ENCODE results near the gene FBXL17. TPM values are rescaled to one million over a fixed set of nuclear protein-coding genes. Genes with fewer than 3 reads are reported as not detected.

Gene FBXL17
- total RNA-seq, 1 donor from 2014 or later, result 11.6 TPM

- H3K4me3 ChIP-seq (ENCODE audit: low read depth, low read length), result no peak overlapping the region
- TF ChIP-seq, protein P1, sequence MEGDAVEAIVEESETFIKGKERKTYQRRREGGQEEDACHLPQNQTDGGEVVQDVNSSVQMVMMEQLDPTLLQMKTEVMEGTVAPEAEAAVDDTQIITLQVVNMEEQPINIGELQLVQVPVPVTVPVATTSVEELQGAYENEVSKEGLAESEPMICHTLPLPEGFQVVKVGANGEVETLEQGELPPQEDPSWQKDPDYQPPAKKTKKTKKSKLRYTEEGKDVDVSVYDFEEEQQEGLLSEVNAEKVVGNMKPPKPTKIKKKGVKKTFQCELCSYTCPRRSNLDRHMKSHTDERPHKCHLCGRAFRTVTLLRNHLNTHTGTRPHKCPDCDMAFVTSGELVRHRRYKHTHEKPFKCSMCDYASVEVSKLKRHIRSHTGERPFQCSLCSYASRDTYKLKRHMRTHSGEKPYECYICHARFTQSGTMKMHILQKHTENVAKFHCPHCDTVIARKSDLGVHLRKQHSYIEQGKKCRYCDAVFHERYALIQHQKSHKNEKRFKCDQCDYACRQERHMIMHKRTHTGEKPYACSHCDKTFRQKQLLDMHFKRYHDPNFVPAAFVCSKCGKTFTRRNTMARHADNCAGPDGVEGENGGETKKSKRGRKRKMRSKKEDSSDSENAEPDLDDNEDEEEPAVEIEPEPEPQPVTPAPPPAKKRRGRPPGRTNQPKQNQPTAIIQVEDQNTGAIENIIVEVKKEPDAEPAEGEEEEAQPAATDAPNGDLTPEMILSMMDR (IDR thresholded peaks at IDR 0.05; ENCODE audit: insufficient read depth, low read length, poor library complexity, severe bottlenecking), result no peak
- H3K36me3 ChIP-seq (ENCODE audit: control insufficient read depth, insufficient read depth, low read length), result no peaks in the 10 kb centered on the region
- no peaks in the 10 kb centered on the region for H3K27me3 ChIP-seq (ENCODE audit: control insufficient read depth, insufficient read depth, low read length)
- DNase-seq (ENCODE audit: low read depth), result no peak
These were observed 456.7 kb downstream of the FBXL17 start for GRCh38 chr5:107925200-107925599.

GRCh38 chr5:107919969-107920368 lies 461.9 kb downstream of the FBXL17 start:
- no peaks in the 10 kb centered on the region for H3K36me3 ChIP-seq (ENCODE audit: control insufficient read depth, insufficient read depth, low read length)
- TF ChIP-seq, protein P1 (IDR thresholded peaks at IDR 0.05; ENCODE audit: insufficient read depth, low read length, poor library complexity, severe bottlenecking), result no peak
- no peak for DNase-seq (ENCODE audit: low read depth)

DNA sequence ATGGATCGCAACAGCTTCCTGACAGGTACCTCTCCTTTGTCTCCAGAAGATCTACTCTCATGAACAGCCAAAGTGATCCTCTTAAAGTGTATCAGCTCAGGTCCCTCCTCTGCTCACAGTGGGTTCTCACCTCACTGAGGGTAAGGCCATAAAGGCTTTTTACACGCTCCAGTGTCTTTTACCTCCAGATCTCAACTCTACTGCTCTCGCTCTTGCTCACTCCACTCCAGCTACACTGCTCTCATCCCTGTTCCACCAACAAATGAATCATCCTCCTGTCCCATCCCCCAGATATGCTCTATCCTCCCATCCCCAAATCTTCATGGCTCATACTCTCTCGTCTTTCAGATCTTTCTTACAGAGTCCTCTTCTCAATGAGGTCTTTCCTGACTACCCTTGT lies 462.5 kb downstream of the FBXL17 start:
- Histone ChIP-seq H3K27me3 (ENCODE audit: control insufficient read depth, insufficient read depth, low read length) (no peaks in the 10 kb centered on the region), H3K36me3 (ENCODE audit: control insufficient read depth, insufficient read depth, low read length) (no peaks in the 10 kb centered on the region), H3K4me3 (ENCODE audit: low read depth, low read length) (no peak overlapping the region)
- no peak for DNase-seq (ENCODE audit: low read depth)
- TF ChIP-seq, protein P1 (IDR thresholded peaks at IDR 0.05; ENCODE audit: insufficient read depth, low read length, poor library complexity, severe bottlenecking), result no peak

More at GRCh38 chr5:107919969-107920368, 461.9 kb downstream of the FBXL17 start:
- no peaks in the 10 kb centered on the region for H3K27me3 ChIP-seq (ENCODE audit: control insufficient read depth, insufficient read depth, low read length)
- no peak overlapping the region for H3K4me3 ChIP-seq (ENCODE audit: low read depth, low read length)

- H3K36me3 ChIP-seq (ENCODE audit: control insufficient read depth, insufficient read depth, low read length), result no peaks in the 10 kb centered on the region
- TF ChIP-seq, protein P1 (IDR thresholded peaks at IDR 0.05; ENCODE audit: insufficient read depth, low read length, poor library complexity, severe bottlenecking), result no peak
- no peak overlapping the region for H3K4me3 ChIP-seq (ENCODE audit: low read depth, low read length)
- H3K27me3 ChIP-seq (ENCODE audit: control insufficient read depth, insufficient read depth, low read length), result no peaks in the 10 kb centered on the region
- no peak for DNase-seq (ENCODE audit: low read depth)
These were observed 463.9 kb downstream of the FBXL17 start for GRCh38 chr5:107917983-107918382.

DNA sequence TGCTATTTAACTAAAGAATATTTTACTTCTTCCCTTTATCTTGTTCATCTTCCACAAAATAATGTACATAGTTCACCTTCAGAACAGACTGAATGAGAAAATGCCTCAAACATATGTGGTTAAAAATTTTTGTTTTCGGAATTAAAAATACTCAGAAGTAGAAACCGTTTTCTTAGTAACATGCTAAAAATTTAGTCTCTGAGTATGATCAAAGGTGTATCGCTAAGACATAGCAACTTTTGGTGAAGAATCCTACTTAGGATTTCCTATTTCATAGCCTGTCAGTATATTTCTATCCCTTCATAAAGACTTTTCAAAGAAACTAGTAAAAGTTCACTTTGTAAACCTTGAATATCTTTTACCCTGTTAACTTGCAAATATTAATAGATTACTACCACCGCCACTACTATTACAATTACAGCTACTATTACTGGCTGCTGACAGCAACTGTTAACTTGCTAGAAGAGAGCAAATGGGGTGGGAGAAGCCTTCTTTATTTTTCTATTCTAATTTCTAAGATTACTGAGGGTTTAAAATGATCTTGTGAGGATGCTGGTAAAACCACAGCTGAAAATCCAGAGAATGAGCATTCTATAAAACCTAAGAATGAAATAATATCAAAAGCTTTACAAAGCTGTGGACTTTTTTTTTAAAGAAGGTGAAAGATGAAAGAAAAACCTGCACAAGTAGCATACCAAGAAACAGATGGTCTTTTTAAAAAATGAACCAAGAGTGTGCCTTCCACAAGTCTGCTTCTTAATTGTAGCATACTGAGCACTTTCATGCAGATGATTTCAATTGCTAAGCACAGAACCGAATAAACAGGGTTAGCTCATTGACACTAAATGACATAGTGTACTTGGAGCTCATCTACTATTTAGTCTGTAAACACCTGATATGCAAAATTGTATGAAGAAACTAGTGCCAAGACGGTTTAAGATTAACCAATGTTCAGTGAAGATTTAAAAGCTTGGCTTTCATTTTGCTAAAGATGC lies 464.9 kb downstream of the FBXL17 start:
- no peaks in the 10 kb centered on the region for H3K27me3 ChIP-seq (ENCODE audit: control insufficient read depth, insufficient read depth, low read length)
- H3K4me3 ChIP-seq (ENCODE audit: low read depth, low read length), result no peak overlapping the region
- no peaks in the 10 kb centered on the region for H3K36me3 ChIP-seq (ENCODE audit: control insufficient read depth, insufficient read depth, low read length)
- no peak for DNase-seq (ENCODE audit: low read depth)
- TF ChIP-seq, protein P1 (IDR thresholded peaks at IDR 0.05; ENCODE audit: insufficient read depth, low read length, poor library complexity, severe bottlenecking), result no peak

Measured in kidney epithelial cell (primary cell).